HepG2 (cell line): ENCODE data around the gene FRMD1.

Experiments
- ELF1 ChIP-seq: sonication (generic); formaldehyde crosslinking; IDR thresholded peaks from 2 replicates; pipeline ENCODE4 v1.4.0; 2020; ENCODE audit warnings: missing genetic modification reagents
- FOSL2 ChIP-seq: sonication (generic); formaldehyde crosslinking; IDR thresholded peaks from 2 replicates; pipeline ENCODE4 v1.4.0; 2020; ENCODE audit warnings: missing genetic modification reagents
- KLF15 ChIP-seq: sonication (generic); formaldehyde crosslinking; IDR thresholded peaks from 2 replicates; pipeline ENCODE4 v1.8.1; 2023; ENCODE audit warnings: borderline replicate concordance, mild to moderate bottlenecking, inconsistent platforms, missing genetic modification reagents, mixed read lengths
- MTA3 ChIP-seq: sonication (generic); formaldehyde crosslinking; IDR thresholded peaks from 2 replicates; pipeline ENCODE4 v1.4.0; 2020; ENCODE audit warnings: missing genetic modification reagents
- SMYD3 ChIP-seq: sonication (generic); formaldehyde crosslinking; IDR thresholded peaks from 2 replicates; pipeline ENCODE4 v1.8.1; 2023; ENCODE audit warnings: mild to moderate bottlenecking, missing genetic modification reagents
- ZFP41 ChIP-seq: sonication (generic); formaldehyde crosslinking; IDR thresholded peaks from 2 replicates; pipeline ENCODE4 v1.4.0; 2020; ENCODE audit warnings: mild to moderate bottlenecking, missing genetic modification reagents, borderline replicate concordance
- ZNF282 ChIP-seq: fragments of 450-650 bp; IDR thresholded peaks from 2 replicates; pipeline ENCODE4 v1.6.1; 2018; ENCODE audit not compliant: partially characterized antibody
- ZNF660 ChIP-seq: sonication (generic); formaldehyde crosslinking; IDR thresholded peaks from 2 replicates; pipeline ENCODE4 v1.5.1; 2020; ENCODE audit warnings: mild to moderate bottlenecking, low read depth, missing genetic modification reagents, borderline replicate concordance
- ZNF790 ChIP-seq: sonication (generic); formaldehyde crosslinking; IDR thresholded peaks from 2 replicates; pipeline ENCODE4 v1.8.0; 2022; ENCODE audit warnings: missing genetic modification reagents, mild to moderate bottlenecking, borderline replicate concordance
- TF ChIP-seq, protein P1 (sequence below): sonication (generic); formaldehyde crosslinking; IDR thresholded peaks from 2 replicates; pipeline ENCODE4 v1.4.0; 2020; ENCODE audit warnings: mild to moderate bottlenecking, missing genetic modification reagents
- TF ChIP-seq, protein P2 (sequence below): sonication (generic); formaldehyde crosslinking; IDR thresholded peaks from 2 replicates; pipeline ENCODE4 v1.8.0; 2022; ENCODE audit warnings: mild to moderate bottlenecking, missing genetic modification reagents

DNA sequence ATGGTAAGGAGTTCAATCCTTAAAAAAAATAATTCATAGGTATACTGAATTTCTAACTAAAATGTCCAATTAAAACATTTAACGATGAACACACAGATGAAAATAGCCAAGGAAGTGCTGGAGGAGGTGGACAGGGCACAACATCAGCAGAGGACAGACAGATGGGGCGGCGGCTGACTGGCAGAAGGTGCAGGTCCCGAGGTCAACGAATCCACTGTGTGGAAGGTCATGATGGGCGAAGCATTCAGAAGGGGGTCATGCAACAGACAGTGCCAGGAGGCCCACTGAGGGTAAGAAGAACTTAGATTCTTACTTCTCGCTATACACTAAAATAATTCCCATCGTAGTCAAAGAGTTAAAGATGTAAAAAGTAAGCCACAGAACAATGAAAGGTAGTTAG, 34.2 kb upstream of the FRMD1 start:
- TF ChIP-seq ZFP41 = no peak
- no peak for TF ChIP-seq SMYD3
- no peak for TF ChIP-seq KLF15 (CRISPR knock-in tag)
- no peak for TF ChIP-seq ZNF790 (CRISPR knock-in tag)
- TF ChIP-seq ZNF660 (CRISPR knock-in tag) = no peak
- no peak for TF ChIP-seq MTA3 (CRISPR knock-in tag)
- TF ChIP-seq, protein P1, sequence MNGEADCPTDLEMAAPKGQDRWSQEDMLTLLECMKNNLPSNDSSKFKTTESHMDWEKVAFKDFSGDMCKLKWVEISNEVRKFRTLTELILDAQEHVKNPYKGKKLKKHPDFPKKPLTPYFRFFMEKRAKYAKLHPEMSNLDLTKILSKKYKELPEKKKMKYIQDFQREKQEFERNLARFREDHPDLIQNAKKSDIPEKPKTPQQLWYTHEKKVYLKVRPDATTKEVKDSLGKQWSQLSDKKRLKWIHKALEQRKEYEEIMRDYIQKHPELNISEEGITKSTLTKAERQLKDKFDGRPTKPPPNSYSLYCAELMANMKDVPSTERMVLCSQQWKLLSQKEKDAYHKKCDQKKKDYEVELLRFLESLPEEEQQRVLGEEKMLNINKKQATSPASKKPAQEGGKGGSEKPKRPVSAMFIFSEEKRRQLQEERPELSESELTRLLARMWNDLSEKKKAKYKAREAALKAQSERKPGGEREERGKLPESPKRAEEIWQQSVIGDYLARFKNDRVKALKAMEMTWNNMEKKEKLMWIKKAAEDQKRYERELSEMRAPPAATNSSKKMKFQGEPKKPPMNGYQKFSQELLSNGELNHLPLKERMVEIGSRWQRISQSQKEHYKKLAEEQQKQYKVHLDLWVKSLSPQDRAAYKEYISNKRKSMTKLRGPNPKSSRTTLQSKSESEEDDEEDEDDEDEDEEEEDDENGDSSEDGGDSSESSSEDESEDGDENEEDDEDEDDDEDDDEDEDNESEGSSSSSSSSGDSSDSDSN (CRISPR knock-in tag) = no peak
- TF ChIP-seq, protein P2, sequence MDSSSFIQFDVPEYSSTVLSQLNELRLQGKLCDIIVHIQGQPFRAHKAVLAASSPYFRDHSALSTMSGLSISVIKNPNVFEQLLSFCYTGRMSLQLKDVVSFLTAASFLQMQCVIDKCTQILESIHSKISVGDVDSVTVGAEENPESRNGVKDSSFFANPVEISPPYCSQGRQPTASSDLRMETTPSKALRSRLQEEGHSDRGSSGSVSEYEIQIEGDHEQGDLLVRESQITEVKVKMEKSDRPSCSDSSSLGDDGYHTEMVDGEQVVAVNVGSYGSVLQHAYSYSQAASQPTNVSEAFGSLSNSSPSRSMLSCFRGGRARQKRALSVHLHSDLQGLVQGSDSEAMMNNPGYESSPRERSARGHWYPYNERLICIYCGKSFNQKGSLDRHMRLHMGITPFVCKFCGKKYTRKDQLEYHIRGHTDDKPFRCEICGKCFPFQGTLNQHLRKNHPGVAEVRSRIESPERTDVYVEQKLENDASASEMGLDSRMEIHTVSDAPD (CRISPR knock-in tag) = no peak
- TF ChIP-seq ZNF282 = no peak
- TF ChIP-seq FOSL2 (CRISPR knock-in tag) = no peak
- TF ChIP-seq ELF1 (CRISPR knock-in tag) = no peak
